ENCODE data around the gene S100A3. TPM values are rescaled to one million over a fixed set of nuclear protein-coding genes. Genes with fewer than 3 reads are reported as not detected.

S100A3 gene
- total RNA-seq, 4 donors from 2014 or later: 1.7 to 3.2 (median 2.7) TPM; not detected in 1

DNA sequence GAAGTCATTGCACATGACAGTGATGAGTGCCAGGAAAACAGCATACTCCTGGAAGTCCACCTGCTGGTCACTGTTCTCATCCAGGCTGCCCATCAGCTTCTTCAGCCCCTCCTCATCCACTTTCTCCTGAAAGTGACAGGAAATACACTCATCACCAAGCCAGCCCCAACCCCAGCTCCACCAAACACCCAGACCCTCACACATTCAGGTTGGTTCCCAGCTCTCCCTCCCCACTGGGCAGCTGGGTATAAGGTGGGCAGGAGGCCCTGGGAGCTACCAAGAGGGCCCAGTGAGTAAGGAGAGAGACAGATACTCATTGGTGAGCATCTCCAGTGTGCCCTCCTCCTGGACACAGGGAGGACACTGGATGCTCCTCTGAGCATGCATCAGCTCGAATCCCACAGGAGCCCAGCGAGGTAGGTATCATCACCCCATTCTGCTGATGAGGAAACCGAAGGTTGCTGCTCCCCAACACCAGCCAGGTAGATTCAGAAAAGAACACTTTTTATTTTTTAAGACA, 12.5 kb upstream of the S100A3 start:
- DNase-seq (ENCODE audit: low spot score) (no peak), ATAC-seq (ENCODE audit: low FRiP score) (no peak)
- TF ChIP-seq, protein P1, sequence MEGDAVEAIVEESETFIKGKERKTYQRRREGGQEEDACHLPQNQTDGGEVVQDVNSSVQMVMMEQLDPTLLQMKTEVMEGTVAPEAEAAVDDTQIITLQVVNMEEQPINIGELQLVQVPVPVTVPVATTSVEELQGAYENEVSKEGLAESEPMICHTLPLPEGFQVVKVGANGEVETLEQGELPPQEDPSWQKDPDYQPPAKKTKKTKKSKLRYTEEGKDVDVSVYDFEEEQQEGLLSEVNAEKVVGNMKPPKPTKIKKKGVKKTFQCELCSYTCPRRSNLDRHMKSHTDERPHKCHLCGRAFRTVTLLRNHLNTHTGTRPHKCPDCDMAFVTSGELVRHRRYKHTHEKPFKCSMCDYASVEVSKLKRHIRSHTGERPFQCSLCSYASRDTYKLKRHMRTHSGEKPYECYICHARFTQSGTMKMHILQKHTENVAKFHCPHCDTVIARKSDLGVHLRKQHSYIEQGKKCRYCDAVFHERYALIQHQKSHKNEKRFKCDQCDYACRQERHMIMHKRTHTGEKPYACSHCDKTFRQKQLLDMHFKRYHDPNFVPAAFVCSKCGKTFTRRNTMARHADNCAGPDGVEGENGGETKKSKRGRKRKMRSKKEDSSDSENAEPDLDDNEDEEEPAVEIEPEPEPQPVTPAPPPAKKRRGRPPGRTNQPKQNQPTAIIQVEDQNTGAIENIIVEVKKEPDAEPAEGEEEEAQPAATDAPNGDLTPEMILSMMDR (IDR thresholded peaks at IDR 0.05): no peak

DNA sequence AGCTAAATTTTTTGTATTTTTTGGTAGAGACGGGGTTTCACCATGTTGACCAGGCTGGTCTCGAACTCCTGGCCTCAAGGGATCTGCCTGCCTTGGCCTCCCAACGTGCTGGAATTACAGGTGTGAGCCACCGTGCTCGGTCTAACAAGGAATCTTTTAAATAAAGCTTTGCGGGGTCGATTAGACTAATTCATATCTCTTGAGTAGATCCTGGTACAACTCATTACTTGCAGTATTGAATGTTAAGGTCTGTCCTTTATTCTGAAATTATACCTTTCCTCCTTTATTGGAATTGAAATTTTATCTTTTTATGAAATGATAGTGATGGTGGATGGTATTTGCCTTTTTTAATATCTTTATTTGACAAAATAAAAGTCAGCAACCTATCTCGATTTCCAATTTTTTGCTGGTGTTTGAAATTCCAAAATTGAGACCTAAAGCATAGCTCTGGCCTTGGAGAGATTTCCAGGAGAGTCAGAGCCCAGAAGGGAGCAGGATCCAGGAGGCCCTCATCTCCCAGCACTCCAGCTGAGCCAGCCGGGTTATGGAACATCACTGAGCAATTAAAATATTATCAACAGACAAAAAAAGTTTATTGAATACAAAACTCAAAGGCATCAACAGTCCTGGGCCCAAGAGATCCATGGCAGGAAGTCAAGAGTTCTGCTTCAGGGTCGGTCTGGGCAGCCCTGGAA, 11.9 kb upstream of the S100A3 start:
- TF ChIP-seq, protein P1 (IDR thresholded peaks at IDR 0.05): no peak
- no peak for ATAC-seq (ENCODE audit: low FRiP score)
- no peak for DNase-seq (ENCODE audit: low spot score)

DNA sequence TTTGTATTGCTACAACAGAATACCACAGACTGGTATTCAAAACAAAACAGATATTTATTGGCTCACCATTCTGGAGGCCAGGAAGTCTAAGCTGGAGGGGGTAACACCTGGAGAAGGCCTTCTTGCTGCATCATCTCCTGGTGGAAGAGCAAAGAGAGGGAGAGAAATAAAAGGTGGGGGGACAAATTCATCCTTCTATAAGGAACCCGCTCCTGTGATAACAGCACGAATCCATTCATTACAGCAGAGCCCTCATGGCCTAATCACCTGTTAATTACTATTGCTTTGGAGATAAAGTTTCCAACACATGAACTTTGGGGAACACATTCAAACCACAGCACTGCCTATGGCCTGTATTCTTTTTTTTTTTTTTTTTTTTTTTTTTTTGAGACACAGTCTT, 11.2 kb upstream of the S100A3 start:
- TF ChIP-seq, protein P1 (IDR thresholded peaks at IDR 0.05): no peak
- ATAC-seq (ENCODE audit: low FRiP score) (no peak), DNase-seq (ENCODE audit: low spot score) (no peak)

DNA sequence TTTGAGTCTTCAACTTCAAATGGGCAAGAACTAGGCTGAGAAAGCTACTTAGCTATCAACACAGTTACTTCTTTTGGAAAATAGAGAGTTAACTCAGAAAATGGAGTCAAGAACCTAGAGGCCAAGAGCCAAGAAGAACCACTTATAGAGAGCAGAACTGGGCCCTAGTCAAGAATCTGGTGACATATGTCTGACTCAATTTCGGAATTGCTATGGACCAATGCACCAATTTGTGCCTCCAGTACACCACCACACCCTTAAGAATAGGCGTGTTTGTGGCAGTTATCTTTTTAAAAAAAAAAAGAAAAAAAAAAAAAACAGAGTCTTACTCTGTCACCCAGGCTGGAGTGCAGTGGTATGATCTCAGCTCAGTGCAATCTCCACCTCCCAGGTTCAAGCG, 8.8 kb upstream of the S100A3 start:
- DNase-seq (ENCODE audit: low spot score) (no peak), ATAC-seq (ENCODE audit: low FRiP score) (no peak)
- TF ChIP-seq, protein P1 (IDR thresholded peaks at IDR 0.05): no peak

DNA sequence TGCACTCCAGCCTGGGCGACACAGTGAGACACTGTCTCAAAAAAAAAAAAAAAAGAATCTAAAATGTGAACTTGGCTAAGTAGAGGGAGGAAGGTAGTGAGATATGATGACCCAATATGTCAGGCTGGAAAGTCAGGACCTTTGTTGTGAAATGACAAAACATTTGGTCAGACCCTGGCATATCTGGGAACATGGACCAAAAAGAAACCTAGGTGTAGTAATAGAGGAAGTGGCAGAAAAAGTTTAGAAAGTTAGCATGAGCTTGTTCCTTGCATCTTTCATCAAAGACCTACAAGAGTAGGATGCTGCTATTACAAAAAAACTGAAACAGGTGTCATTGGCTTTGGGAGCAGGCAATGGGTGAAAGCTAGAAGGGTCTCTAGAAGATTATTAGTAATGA, 7.3 kb upstream of the S100A3 start:
- DNase-seq (ENCODE audit: low spot score) (no peak), ATAC-seq (ENCODE audit: low FRiP score) (no peak)
- TF ChIP-seq, protein P1 (IDR thresholded peaks at IDR 0.05): no peak

DNA sequence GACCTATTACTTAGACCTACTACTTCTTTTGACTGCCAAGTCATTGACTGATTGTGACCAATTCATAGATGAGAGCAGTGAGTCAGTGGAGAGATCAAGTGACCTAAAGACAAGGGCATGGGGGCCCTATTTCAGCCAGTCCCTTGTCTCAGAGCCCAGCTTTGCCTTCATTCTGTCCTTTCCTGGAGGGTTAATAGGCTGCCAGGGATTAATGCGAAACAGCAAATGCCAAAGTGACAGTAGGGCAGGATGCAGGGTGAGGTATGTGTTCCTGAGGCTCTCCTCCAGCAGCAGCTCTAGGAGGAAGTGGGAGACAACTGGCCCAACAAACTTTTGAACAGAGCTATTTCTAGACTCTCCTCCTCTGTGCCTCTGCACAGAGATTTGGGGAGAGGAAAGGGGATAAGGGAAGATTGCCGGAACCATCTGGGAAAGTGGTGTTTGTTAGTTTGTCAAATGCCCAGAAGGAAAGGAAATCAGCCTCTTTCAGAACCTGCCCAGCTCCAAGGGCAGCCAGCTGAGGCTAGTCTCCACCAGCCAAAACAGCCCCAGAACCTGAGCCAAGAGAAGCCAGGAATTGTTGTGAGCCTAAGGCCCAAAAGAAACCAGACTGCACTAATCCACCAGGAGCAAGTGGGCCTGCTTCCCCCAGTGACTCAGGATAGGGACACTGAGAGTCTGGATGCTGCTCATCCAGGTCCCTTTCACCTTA, 4.9 kb upstream of the S100A3 start:
- TF ChIP-seq, protein P1 (IDR thresholded peaks at IDR 0.05): no peak
- DNase-seq (ENCODE audit: low spot score): no peak
- no peak for ATAC-seq (ENCODE audit: low FRiP score)

Measured in omental fat pad (tissue), 4 donors.